ENCODE results near the gene SNX4.

The SNX4 gene

GRCh38 chr3:125478326-125478725 lies 41.7 kb downstream of the SNX4 start:
- no peak overlapping the region for H3K27ac ChIP-seq (ENCODE audit: low read length)
- H3K9me3 ChIP-seq (ENCODE audit: insufficient read depth, low read length, severe bottlenecking) = no peaks in the 10 kb centered on the region
- H3K79me2 ChIP-seq (ENCODE audit: insufficient read depth, low read length) = no peaks in the 10 kb centered on the region
- no peaks in the 10 kb centered on the region for H3K4me1 ChIP-seq (ENCODE audit: insufficient read depth, low read length)
- H3K36me3 ChIP-seq (ENCODE audit: insufficient read depth, low read length) = peaks cover 68% of the 10 kb centered on the region
- H3K27me3 ChIP-seq (ENCODE audit: insufficient read depth, low read length, poor library complexity) = no peaks in the 10 kb centered on the region
- DNase-seq (no peak), ATAC-seq (ENCODE audit: insufficient read depth, low read depth) (no peak)
- H3K4me3 ChIP-seq (ENCODE audit: low read depth in 1 of 2, low read length in 2 of 2) = no peak overlapping the region
- H4K20me1 ChIP-seq (ENCODE audit: insufficient read depth, low read length) = no peaks in the 10 kb centered on the region
- H3K4me2 ChIP-seq (ENCODE audit: insufficient read depth, low read length) = no peak overlapping the region
- no peak overlapping the region for H3K9ac ChIP-seq (ENCODE audit: low read depth, low read length)
- no peak for TF ChIP-seq CTCF (IDR thresholded peaks at IDR 0.05; ENCODE audit: borderline replicate concordance, extremely low read depth, low read length, poor library complexity, severe bottlenecking)
- TF ChIP-seq EZH2 (IDR thresholded peaks at IDR 0.05; ENCODE audit: borderline replicate concordance, low read depth, low read length, severe bottlenecking) = no peak
- H2AFZ ChIP-seq (ENCODE audit: low read depth, low read length) = no peak overlapping the region

GRCh38 chr3:125477701-125478100 lies 42.3 kb downstream of the SNX4 start:
- no peak for TF ChIP-seq CTCF (IDR thresholded peaks at IDR 0.05; ENCODE audit: borderline replicate concordance, extremely low read depth, low read length, poor library complexity, severe bottlenecking)
- no peak for TF ChIP-seq EZH2 (IDR thresholded peaks at IDR 0.05; ENCODE audit: borderline replicate concordance, low read depth, low read length, severe bottlenecking)
- Histone ChIP-seq H3K27me3 (ENCODE audit: insufficient read depth, low read length, poor library complexity) (no peaks in the 10 kb centered on the region), H3K79me2 (ENCODE audit: insufficient read depth, low read length) (no peaks in the 10 kb centered on the region), H4K20me1 (ENCODE audit: insufficient read depth, low read length) (no peaks in the 10 kb centered on the region), H3K27ac (ENCODE audit: low read length) (no peak overlapping the region), H2AFZ (ENCODE audit: low read depth, low read length) (no peak overlapping the region), H3K36me3 (ENCODE audit: insufficient read depth, low read length) (peaks cover 71% of the 10 kb centered on the region), H3K9ac (ENCODE audit: low read depth, low read length) (no peak overlapping the region), H3K9me3 (ENCODE audit: insufficient read depth, low read length, severe bottlenecking) (no peaks in the 10 kb centered on the region), H3K4me3 (ENCODE audit: low read depth in 1 of 2, low read length in 2 of 2) (no peak overlapping the region), H3K4me1 (ENCODE audit: insufficient read depth, low read length) (no peaks in the 10 kb centered on the region), H3K4me2 (ENCODE audit: insufficient read depth, low read length) (no peak overlapping the region)
- ATAC-seq (ENCODE audit: insufficient read depth, low read depth) (no peak), DNase-seq (no peak)

GRCh38 chr3:125470671-125471070 lies 49.3 kb downstream of the SNX4 start:
- H3K4me1 ChIP-seq (ENCODE audit: insufficient read depth, low read length) = no peaks in the 10 kb centered on the region
- no peak for DNase-seq
- no peak overlapping the region for H3K4me2 ChIP-seq (ENCODE audit: insufficient read depth, low read length)
- H4K20me1 ChIP-seq (ENCODE audit: insufficient read depth, low read length) = no peaks in the 10 kb centered on the region
- no peak overlapping the region for H3K27ac ChIP-seq (ENCODE audit: low read length)
- H3K36me3 ChIP-seq (ENCODE audit: insufficient read depth, low read length) = peaks cover 62% of the 10 kb centered on the region
- TF ChIP-seq EZH2 (IDR thresholded peaks at IDR 0.05; ENCODE audit: borderline replicate concordance, low read depth, low read length, severe bottlenecking) (no peak), CTCF (IDR thresholded peaks at IDR 0.05; ENCODE audit: borderline replicate concordance, extremely low read depth, low read length, poor library complexity, severe bottlenecking) (no peak)
- no peak overlapping the region for H3K4me3 ChIP-seq (ENCODE audit: low read depth in 1 of 2, low read length in 2 of 2)
- H2AFZ ChIP-seq (ENCODE audit: low read depth, low read length) = no peak overlapping the region
- no peak for ATAC-seq (ENCODE audit: insufficient read depth, low read depth)
- no peak overlapping the region for H3K9ac ChIP-seq (ENCODE audit: low read depth, low read length)
- H3K27me3 ChIP-seq (ENCODE audit: insufficient read depth, low read length, poor library complexity) = no peaks in the 10 kb centered on the region
- H3K79me2 ChIP-seq (ENCODE audit: insufficient read depth, low read length) = no peaks in the 10 kb centered on the region
- no peaks in the 10 kb centered on the region for H3K9me3 ChIP-seq (ENCODE audit: insufficient read depth, low read length, severe bottlenecking)
